ENCODE measurements around the gene DNM2. TPM values are rescaled to one million over a fixed set of nuclear protein-coding genes. Genes with fewer than 3 reads are reported as not detected.
A peak's percentile ranks its signal among the peaks of the same experiment; 100 is the strongest.

Gene DNM2
- polyA plus RNA-seq, 2 donors: 68.4 to 87.9 TPM

GRCh38 chr19:10805065-10805757 is 87.3 kb downstream of the DNM2 start:
- H3K9me3 ChIP-seq (ENCODE audit: control insufficient read depth in 2 of 2, insufficient read depth in 1 of 2, low read depth in 1 of 2, low read length in 1 of 2): no peaks in the 10 kb centered on the region
- H3K4me3 ChIP-seq (ENCODE audit: low read depth in 1 of 2, low read length in 2 of 2): no peak overlapping the region
- peaks cover 3 to 43% of the 10 kb centered on the region in 2 donors for H3K36me3 ChIP-seq (ENCODE audit: control insufficient read depth in 2 of 2, insufficient read depth in 2 of 2, low read length in 1 of 2)
- H3K4me1 ChIP-seq (ENCODE audit: control insufficient read depth in 2 of 2, insufficient read depth in 2 of 2, low read length in 1 of 2): peaks cover 2 to 10% of the 10 kb centered on the region in 2 donors
- H3K27me3 ChIP-seq (ENCODE audit: control insufficient read depth in 1 of 2, insufficient read depth in 2 of 2, low read length in 2 of 2): no peaks in the 10 kb centered on the region
- WGBS, 2 donors: 90 to 95% methylated on average over 11 of the region's 11 CpGs
- H3K27ac ChIP-seq (ENCODE audit: low read depth in 2 of 2, low read length in 1 of 2): no peak overlapping the region

GRCh38 chr19:10805758-10806247 is 87.9 kb downstream of the DNM2 start:
- Histone ChIP-seq H3K27me3 (ENCODE audit: control insufficient read depth in 1 of 2, insufficient read depth in 2 of 2, low read length in 2 of 2) (no peaks in the 10 kb centered on the region), H3K4me3 (ENCODE audit: low read depth in 1 of 2, low read length in 2 of 2) (no peak overlapping the region), H3K36me3 (ENCODE audit: control insufficient read depth in 2 of 2, insufficient read depth in 2 of 2, low read length in 1 of 2) (peaks cover 3 to 49% of the 10 kb centered on the region in 2 donors), H3K27ac (ENCODE audit: low read depth in 2 of 2, low read length in 1 of 2) (no peak overlapping the region), H3K9me3 (ENCODE audit: control insufficient read depth in 2 of 2, insufficient read depth in 1 of 2, low read depth in 1 of 2, low read length in 1 of 2) (no peaks in the 10 kb centered on the region), H3K4me1 (ENCODE audit: control insufficient read depth in 2 of 2, insufficient read depth in 2 of 2, low read length in 1 of 2) (peaks cover 2 to 10% of the 10 kb centered on the region in 2 donors)
- WGBS, 2 donors: 89 to 92% methylated on average over 11 of the region's 11 CpGs

GRCh38 chr19:10808937-10809649 is 91.2 kb downstream of the DNM2 start:
- no peak overlapping the region for H3K4me3 ChIP-seq (ENCODE audit: low read depth in 1 of 2, low read length in 2 of 2)
- H3K4me1 ChIP-seq (ENCODE audit: control insufficient read depth in 2 of 2, insufficient read depth in 2 of 2, low read length in 1 of 2): peaks cover 2 to 10% of the 10 kb centered on the region in 2 donors
- H3K9me3 ChIP-seq (ENCODE audit: control insufficient read depth in 2 of 2, insufficient read depth in 1 of 2, low read depth in 1 of 2, low read length in 1 of 2): no peaks in the 10 kb centered on the region
- peak overlapping the region; percentile 79 to 88 for H3K27ac ChIP-seq (ENCODE audit: low read depth in 2 of 2, low read length in 1 of 2)
- H3K36me3 ChIP-seq (ENCODE audit: control insufficient read depth in 2 of 2, insufficient read depth in 2 of 2, low read length in 1 of 2): peaks cover 3 to 48% of the 10 kb centered on the region in 2 donors
- WGBS, 2 donors: 60 to 64% methylated on average over 10 of the region's 10 CpGs
- no peaks in the 10 kb centered on the region for H3K27me3 ChIP-seq (ENCODE audit: control insufficient read depth in 1 of 2, insufficient read depth in 2 of 2, low read length in 2 of 2)

GRCh38 chr19:10809651-10810285 is 91.9 kb downstream of the DNM2 start:
- 85 to 86% methylated on average over 15 of the region's 15 CpGs for WGBS, 2 donors
- Histone ChIP-seq H3K4me1 (ENCODE audit: control insufficient read depth in 2 of 2, insufficient read depth in 2 of 2, low read length in 1 of 2) (peaks cover 2 to 10% of the 10 kb centered on the region in 2 donors), H3K27me3 (ENCODE audit: control insufficient read depth in 1 of 2, insufficient read depth in 2 of 2, low read length in 2 of 2) (no peaks in the 10 kb centered on the region), H3K9me3 (ENCODE audit: control insufficient read depth in 2 of 2, insufficient read depth in 1 of 2, low read depth in 1 of 2, low read length in 1 of 2) (no peaks in the 10 kb centered on the region), H3K4me3 (ENCODE audit: low read depth in 1 of 2, low read length in 2 of 2) (no peak overlapping the region), H3K27ac (ENCODE audit: low read depth in 2 of 2, low read length in 1 of 2) (peak overlapping the region; percentile 79 to 88), H3K36me3 (ENCODE audit: control insufficient read depth in 2 of 2, insufficient read depth in 2 of 2, low read length in 1 of 2) (peaks cover 3 to 46% of the 10 kb centered on the region in 2 donors)

GRCh38 chr19:10811391-10812111 is 93.7 kb downstream of the DNM2 start:
- peaks cover 2 to 10% of the 10 kb centered on the region in 2 donors for H3K4me1 ChIP-seq (ENCODE audit: control insufficient read depth in 2 of 2, insufficient read depth in 2 of 2, low read length in 1 of 2)
- H3K36me3 ChIP-seq (ENCODE audit: control insufficient read depth in 2 of 2, insufficient read depth in 2 of 2, low read length in 1 of 2): peaks cover 3 to 46% of the 10 kb centered on the region in 2 donors
- no peaks in the 10 kb centered on the region for H3K27me3 ChIP-seq (ENCODE audit: control insufficient read depth in 1 of 2, insufficient read depth in 2 of 2, low read length in 2 of 2)
- H3K27ac ChIP-seq (ENCODE audit: low read depth in 2 of 2, low read length in 1 of 2): no peak overlapping the region
- no peaks in the 10 kb centered on the region for H3K9me3 ChIP-seq (ENCODE audit: control insufficient read depth in 2 of 2, insufficient read depth in 1 of 2, low read depth in 1 of 2, low read length in 1 of 2)
- no peak overlapping the region for H3K4me3 ChIP-seq (ENCODE audit: low read depth in 1 of 2, low read length in 2 of 2)
- 89 to 92% methylated on average over 17 of the region's 17 CpGs for WGBS, 2 donors

GRCh38 chr19:10812196-10812595 is 94.3 kb downstream of the DNM2 start:
- no peaks in the 10 kb centered on the region for H3K9me3 ChIP-seq (ENCODE audit: control insufficient read depth in 2 of 2, insufficient read depth in 1 of 2, low read depth in 1 of 2, low read length in 1 of 2)
- 95 to 96% methylated on average over 19 of the region's 19 CpGs for WGBS, 2 donors
- peaks cover 2 to 10% of the 10 kb centered on the region in 2 donors for H3K4me1 ChIP-seq (ENCODE audit: control insufficient read depth in 2 of 2, insufficient read depth in 2 of 2, low read length in 1 of 2)
- no peaks in the 10 kb centered on the region for H3K27me3 ChIP-seq (ENCODE audit: control insufficient read depth in 1 of 2, insufficient read depth in 2 of 2, low read length in 2 of 2)
- H3K36me3 ChIP-seq (ENCODE audit: control insufficient read depth in 2 of 2, insufficient read depth in 2 of 2, low read length in 1 of 2): peaks cover 3 to 49% of the 10 kb centered on the region in 2 donors
- no peak overlapping the region for H3K27ac ChIP-seq (ENCODE audit: low read depth in 2 of 2, low read length in 1 of 2)
- no peak overlapping the region for H3K4me3 ChIP-seq (ENCODE audit: low read depth in 1 of 2, low read length in 2 of 2)

- peaks cover 2 to 10% of the 10 kb centered on the region in 2 donors for H3K4me1 ChIP-seq (ENCODE audit: control insufficient read depth in 2 of 2, insufficient read depth in 2 of 2, low read length in 1 of 2)
Measured at GRCh38 chr19:10812902-10813404, 95.1 kb downstream of the DNM2 start.

GRCh38 chr19:10815007-10815536 is 97.2 kb downstream of the DNM2 start:
- 91 to 95% methylated on average over 9 of the region's 9 CpGs for WGBS, 2 donors
- Histone ChIP-seq H3K9me3 (ENCODE audit: control insufficient read depth in 2 of 2, insufficient read depth in 1 of 2, low read depth in 1 of 2, low read length in 1 of 2) (no peaks in the 10 kb centered on the region), H3K27ac (ENCODE audit: low read depth in 2 of 2, low read length in 1 of 2) (no peak overlapping the region), H3K4me1 (ENCODE audit: control insufficient read depth in 2 of 2, insufficient read depth in 2 of 2, low read length in 1 of 2) (peaks cover 0 to 3% of the 10 kb centered on the region in 2 donors), H3K27me3 (ENCODE audit: control insufficient read depth in 1 of 2, insufficient read depth in 2 of 2, low read length in 2 of 2) (no peaks in the 10 kb centered on the region), H3K36me3 (ENCODE audit: control insufficient read depth in 2 of 2, insufficient read depth in 2 of 2, low read length in 1 of 2) (peaks cover 0 to 55% of the 10 kb centered on the region in 2 donors), H3K4me3 (ENCODE audit: low read depth in 1 of 2, low read length in 2 of 2) (no peak overlapping the region)

More at GRCh38 chr19:10812902-10813404, 95.1 kb downstream of the DNM2 start:
- Histone ChIP-seq H3K36me3 (ENCODE audit: control insufficient read depth in 2 of 2, insufficient read depth in 2 of 2, low read length in 1 of 2) (peaks cover 3 to 49% of the 10 kb centered on the region in 2 donors), H3K27ac (ENCODE audit: low read depth in 2 of 2, low read length in 1 of 2) (no peak overlapping the region), H3K27me3 (ENCODE audit: control insufficient read depth in 1 of 2, insufficient read depth in 2 of 2, low read length in 2 of 2) (no peaks in the 10 kb centered on the region), H3K4me3 (ENCODE audit: low read depth in 1 of 2, low read length in 2 of 2) (no peak overlapping the region), H3K9me3 (ENCODE audit: control insufficient read depth in 2 of 2, insufficient read depth in 1 of 2, low read depth in 1 of 2, low read length in 1 of 2) (no peaks in the 10 kb centered on the region)
- whole genome bisulfite sequencing, 2 donors: 67 to 72% methylated on average over 9 of the region's 9 CpGs
